Left ventricle myocardium inferior (tissue), 1 donor: Measurements from ENCODE around the gene UCHL1. TPM values are rescaled to one million over a fixed set of nuclear protein-coding genes. Genes with fewer than 3 reads are reported as not detected.

Experiments used
- DNase-seq: peaks from one replicate; pipeline ENCODE4 v3.0.0-alpha.2; 2020
- H3K27ac ChIP-seq: fragments of 200-600 bp; replicated peaks from 2 replicates; pipeline ENCODE4 v1.8.0; 2021
- H3K27me3 ChIP-seq: fragments of 200-600 bp; 2 replicates; pipeline ENCODE4 v1.8.0; 2021; ENCODE audit warnings: low read depth
- H3K36me3 ChIP-seq: fragments of 200-600 bp; 2 replicates; pipeline ENCODE4 v1.8.0; 2021
- H3K4me1 ChIP-seq: fragments of 200-600 bp; 2 replicates; pipeline ENCODE4 v1.8.0; 2021
- H3K4me3 ChIP-seq: fragments of 200-600 bp; 2 replicates; pipeline ENCODE4 v1.8.0; 2021; ENCODE audit warnings: mild to moderate bottlenecking, moderate library complexity
- H3K9me3 ChIP-seq: fragments of 200-600 bp; replicated peaks from 2 replicates; pipeline ENCODE4 v1.8.0; 2021
- CTCF ChIP-seq: fragments of 200-600 bp; IDR thresholded peaks from 2 replicates; pipeline ENCODE4 v1.8.0; 2021; ENCODE audit warnings: antibody characterized with exemption, mild to moderate bottlenecking, borderline replicate concordance
- intact Hi-C: fragments of 100-400 bp; cut with micrococcal nuclease; formaldehyde crosslinking; loops from one replicate; pipeline ENCODE4 v1.11.0; 2022
- total RNA-seq: library from RNA; stranded (reverse); fragmentation: NEBNext Ultra II Directional; extraction: Animal tissue kit (Norgen Biotek cat#: 25700); gene quantifications from one replicate; pipeline ENCODE4 v1.2.1, GENCODE V29; 2021
- donor health status: DM: no; HTN: yes; CAD: no; lungs with severe emphysema.

UCHL1 gene
- total RNA-seq, 1 donor from 2014 or later: 35.2 TPM

DNA sequence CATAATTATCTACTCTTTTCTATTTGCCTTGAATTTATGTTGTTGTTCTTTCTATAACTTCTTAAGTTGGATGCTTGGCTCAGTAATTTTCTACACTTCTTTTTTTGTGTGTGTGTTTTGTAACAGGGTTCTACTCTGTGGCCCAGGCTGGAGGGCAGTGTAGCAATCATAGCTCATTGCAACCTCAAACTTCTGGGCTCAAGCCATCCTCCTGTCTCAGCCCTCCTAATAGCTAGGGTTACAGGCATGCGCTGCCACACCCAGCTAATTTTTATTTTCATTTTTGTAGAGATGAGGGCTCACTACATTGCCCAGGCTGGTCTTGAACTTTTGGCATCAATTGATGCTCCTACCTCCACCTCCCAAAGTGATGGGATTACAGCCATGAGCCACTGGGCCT is 20.7 kb upstream of the UCHL1 start:
- H3K27me3 ChIP-seq: no peaks in the 10 kb centered on the region
- intact Hi-C loops: no loop called here
- no peak overlapping the region for H3K27ac ChIP-seq
- no peak for DNase-seq
- H3K4me1 ChIP-seq: no peaks in the 10 kb centered on the region
- no peaks in the 10 kb centered on the region for H3K9me3 ChIP-seq
- H3K4me3 ChIP-seq: no peak overlapping the region
- TF ChIP-seq CTCF: no peak
- no peaks in the 10 kb centered on the region for H3K36me3 ChIP-seq

- Histone ChIP-seq H3K27ac (no peak overlapping the region), H3K9me3 (no peaks in the 10 kb centered on the region), H3K4me1 (no peaks in the 10 kb centered on the region), H3K4me3 (no peak overlapping the region), H3K27me3 (no peaks in the 10 kb centered on the region), H3K36me3 (no peaks in the 10 kb centered on the region)
- intact Hi-C loops: no loop called here
- DNase-seq: no peak
- TF ChIP-seq CTCF: no peak
Observed at GRCh38 chr4:41236508-41236907, 20.2 kb upstream of the UCHL1 start.

DNA sequence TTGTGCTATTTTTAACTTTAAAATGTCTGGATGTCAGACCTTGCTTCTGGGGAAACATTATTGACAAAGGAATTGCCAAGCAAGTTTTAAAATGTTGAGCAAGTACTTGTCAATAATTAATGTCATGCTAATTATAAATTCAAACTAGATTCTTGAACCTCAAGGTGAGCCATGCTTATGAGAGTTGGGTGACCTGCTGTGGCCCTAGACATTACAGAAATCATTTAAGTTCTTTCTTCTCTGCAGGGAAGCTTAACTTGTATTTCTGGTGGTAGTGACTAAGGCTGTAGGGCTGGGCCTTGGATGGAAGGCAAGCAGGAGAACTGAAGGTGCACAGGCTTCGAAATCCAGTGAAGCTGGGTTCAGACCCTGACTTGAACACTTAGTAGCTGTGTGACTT is 14.8 kb upstream of the UCHL1 start:
- Histone ChIP-seq H3K27me3 (peaks cover 21% of the 10 kb centered on the region), H3K27ac (no peak overlapping the region), H3K9me3 (no peaks in the 10 kb centered on the region), H3K36me3 (no peaks in the 10 kb centered on the region), H3K4me3 (no peak overlapping the region), H3K4me1 (no peaks in the 10 kb centered on the region)
- intact Hi-C loops: no loop called here
- no peak for DNase-seq
- no peak for TF ChIP-seq CTCF

DNA sequence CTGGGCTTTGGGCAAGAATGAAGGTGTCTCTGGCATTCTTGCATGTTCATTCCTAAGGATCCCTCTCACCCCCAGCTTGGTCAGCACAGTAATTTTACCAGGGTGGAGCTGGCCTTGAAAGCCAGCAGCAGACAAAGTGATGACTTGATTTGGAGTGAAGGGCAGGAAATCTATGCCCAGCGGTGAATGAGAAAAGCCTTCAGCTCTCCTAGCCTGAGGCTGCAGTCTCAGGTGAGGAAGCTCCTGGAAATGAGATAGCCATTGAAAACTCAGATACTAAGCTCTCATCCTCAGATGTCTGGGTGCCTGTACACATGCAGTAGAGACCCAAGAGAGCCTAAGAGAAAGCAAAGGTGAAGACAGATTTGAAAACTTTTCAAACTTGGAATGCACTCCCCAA is 10.7 kb upstream of the UCHL1 start:
- no peak overlapping the region for H3K4me3 ChIP-seq
- intact Hi-C loops: no loop called here
- H3K27me3 ChIP-seq: peaks cover 50% of the 10 kb centered on the region
- H3K27ac ChIP-seq: no peak overlapping the region
- no peak for DNase-seq
- no peak for TF ChIP-seq CTCF
- no peaks in the 10 kb centered on the region for H3K4me1 ChIP-seq
- H3K9me3 ChIP-seq: no peaks in the 10 kb centered on the region
- no peaks in the 10 kb centered on the region for H3K36me3 ChIP-seq

GRCh38 chr4:41256131-41256739 is 493 bp upstream of the UCHL1 start:
- intact Hi-C loops: no loop called here
- Histone ChIP-seq H3K9me3 (no peaks in the 10 kb centered on the region), H3K36me3 (no peaks in the 10 kb centered on the region), H3K4me3 (peak overlapping the region; percentile 70), H3K4me1 (peaks cover 21% of the 10 kb centered on the region), H3K27me3 (peaks cover 69% of the 10 kb centered on the region), H3K27ac (no peak overlapping the region)
- TF ChIP-seq CTCF: no peak
- DNase-seq: no peak
